Hematopoietic multipotent progenitor cell treated with erythropoietin and hydrocortisone succinate and interleukin-3 and kit ligand, for 15 days (in vitro differentiated cells): ENCODE measurements around the gene ZNF771.
A peak's percentile ranks its signal among the peaks of the same experiment; 100 is the strongest.
"Not testable (repeated sequence)": the region's sequence is repeated elsewhere in the genome, so short reads cannot be mapped to it uniquely, and the experiment has no call there.

Source experiments
- DNase-seq: peaks from one replicate; pipeline ENCODE4 v3.0.0-alpha.2; 2015; ENCODE audit warnings: low spot score

ZNF771 gene

GRCh38 chr16:30376461-30376902 lies 30.9 kb upstream of the ZNF771 start:
- DNase-seq, result no peak

GRCh38 chr16:30377050-30377811 lies 30.2 kb upstream of the ZNF771 start:
- DNase-seq, result no peak

- DNase-seq, result peak; percentile 91
Observed at GRCh38 chr16:30377812-30378235, 29.6 kb upstream of the ZNF771 start.

- peak; percentile 98 for DNase-seq
Observed at GRCh38 chr16:30378236-30379157, 28.9 kb upstream of the ZNF771 start.

DNA sequence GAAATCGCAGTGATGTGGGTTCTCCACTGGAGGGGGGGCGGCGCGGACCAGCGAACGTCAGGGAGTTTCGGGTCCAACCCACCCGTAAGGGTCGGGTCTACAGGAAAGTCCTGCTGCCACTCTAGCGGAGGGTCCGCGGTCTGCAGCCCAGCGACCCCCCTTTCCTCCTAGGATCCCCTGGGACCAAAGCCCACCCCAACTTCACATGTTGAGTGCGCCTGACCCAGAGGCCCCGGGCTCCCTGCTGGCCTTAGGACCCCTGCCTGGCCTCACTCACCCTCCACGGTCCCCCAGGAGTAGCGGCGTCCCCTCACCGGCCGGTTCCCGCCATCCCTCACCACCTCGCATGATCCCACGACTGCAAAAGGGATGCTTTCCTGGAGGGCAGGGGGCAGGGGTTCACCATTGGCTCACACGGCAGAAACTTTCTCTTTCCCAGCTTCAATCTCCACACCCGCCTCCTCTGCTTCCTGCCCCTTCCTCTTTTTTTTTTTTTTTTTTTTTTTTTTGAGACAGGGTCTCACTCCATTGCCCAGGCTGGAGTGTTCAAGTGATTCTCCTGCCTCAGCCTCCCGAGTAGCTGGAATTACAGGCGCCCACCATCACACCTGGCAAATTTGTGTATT lies 28.1 kb upstream of the ZNF771 start:
- DNase-seq, result no peak

- DNase-seq, result no peak
Observed at GRCh38 chr16:30380072-30380802, 27.2 kb upstream of the ZNF771 start.

- DNase-seq, result no peak
Observed at GRCh38 chr16:30380803-30381208, 26.6 kb upstream of the ZNF771 start.

- DNase-seq, result no peak
Observed at GRCh38 chr16:30381291-30382041, 25.9 kb upstream of the ZNF771 start.

GRCh38 chr16:30382111-30382881 lies 25.1 kb upstream of the ZNF771 start, which contains the start of gene SEPTIN1:
Gene SEPTIN1, minus strand, starts transcription at chr16:30382561. Its CDS starts 19 bp downstream, at chr16:30382542.
- DNase-seq, result no peak

- no peak for DNase-seq
Observed at GRCh38 chr16:30383521-30383920, 23.9 kb upstream of the ZNF771 start.

DNA sequence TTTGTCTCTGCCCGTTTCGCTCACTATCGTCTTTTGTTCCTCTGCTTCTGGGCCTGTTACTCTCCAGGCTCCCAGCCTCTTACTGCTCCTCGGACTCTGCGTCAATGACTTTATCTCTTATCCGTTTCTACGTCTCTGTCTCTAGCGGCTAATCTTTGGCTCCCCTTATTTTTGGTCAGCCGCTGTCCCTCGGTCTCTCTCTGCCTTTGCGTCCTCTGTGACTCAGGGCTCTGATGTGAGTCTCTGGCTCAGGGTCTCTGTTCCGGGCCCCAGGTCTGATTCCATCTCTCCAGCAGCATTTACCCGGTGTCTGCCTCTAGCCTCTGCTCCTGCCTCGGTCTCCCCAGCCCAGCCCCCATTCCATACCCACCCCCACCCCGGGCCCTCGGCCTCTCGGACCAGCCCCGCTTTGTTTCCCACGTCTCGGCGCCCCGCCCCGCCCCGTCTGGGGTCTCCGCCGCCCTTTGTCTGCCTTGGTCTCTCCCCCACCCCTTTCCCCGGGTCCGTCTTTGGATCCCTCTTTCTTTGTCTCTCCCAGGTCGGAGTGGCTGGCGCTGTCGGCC lies 12.7 kb upstream of the ZNF771 start:
- DNase-seq, result no peak

- peak; percentile 56 for DNase-seq
Observed at GRCh38 chr16:30395155-30395991, 12.0 kb upstream of the ZNF771 start, which contains the start of gene ZNF48. Gene ZNF48, plus strand, starts transcription at chr16:30395420. Its CDS starts 375 bp downstream, at chr16:30395795.

DNA sequence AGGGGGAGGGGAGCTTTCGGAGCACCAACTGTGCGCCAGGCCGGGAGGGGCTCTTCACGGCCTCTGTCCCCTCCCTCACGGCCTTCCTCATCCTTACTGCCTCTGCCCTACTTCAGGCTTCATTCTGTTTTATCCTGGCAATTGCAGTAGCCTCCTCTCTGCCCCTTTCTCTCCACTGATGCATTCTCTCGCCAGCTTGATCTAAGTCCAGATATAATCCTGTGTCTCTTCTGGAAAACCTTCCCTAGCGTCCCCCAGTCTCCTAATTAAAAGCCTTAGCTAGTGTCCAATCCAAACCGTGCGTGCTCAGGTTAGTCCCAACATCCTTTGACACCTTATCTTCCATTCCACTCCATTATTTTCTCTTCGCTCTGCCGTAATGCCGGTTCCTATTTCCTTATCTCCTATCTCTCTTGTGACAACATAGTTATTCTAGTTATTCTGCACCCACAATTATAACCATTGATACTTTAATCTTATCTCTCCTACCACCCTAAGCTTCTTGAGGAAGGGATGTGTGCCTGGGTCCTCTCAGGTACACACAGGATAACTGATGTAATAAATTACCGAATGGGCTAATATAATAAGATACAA lies 11.3 kb upstream of the ZNF771 start:
- no peak for DNase-seq

DNA sequence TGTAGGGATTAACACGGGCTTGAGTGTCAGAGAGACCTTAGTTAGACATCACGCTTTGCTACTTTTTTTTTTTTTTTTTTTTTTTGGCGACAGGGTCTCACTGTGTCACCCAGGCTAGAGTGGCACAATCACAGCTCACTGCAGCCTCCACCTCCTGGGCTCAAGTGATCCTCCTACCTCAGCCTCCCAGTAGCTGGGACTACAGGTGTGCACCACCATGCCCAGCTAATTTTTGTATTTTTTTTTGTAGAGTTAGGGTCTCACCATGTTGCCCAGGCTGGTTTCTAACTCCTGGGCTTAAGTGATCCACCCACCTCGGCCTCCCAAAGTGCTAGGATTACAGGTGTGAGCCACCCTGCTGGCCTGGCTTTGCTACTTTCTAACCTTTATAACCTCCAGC lies 10.8 kb upstream of the ZNF771 start:
- DNase-seq, result not testable (repeated sequence)

DNA sequence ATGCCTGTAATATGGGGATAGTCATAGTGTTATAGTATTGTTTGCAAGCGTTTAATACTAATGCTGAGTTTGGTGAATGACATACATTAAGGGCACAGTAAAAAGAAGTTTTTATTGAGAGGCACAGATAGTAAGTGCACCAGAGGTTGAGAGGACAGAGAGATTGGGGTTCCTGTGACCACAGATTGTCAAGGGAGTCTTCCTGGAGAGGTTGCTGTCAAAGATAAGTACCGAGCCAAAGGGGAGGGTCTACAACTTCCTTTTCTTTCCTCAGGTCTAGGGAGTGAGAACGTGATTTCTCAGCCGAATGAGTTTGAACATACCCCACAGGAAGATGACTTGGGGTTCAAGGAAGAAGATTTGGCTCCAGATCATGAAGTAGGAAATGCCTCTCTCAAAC lies 10.3 kb upstream of the ZNF771 start:
- no peak for DNase-seq

DNA sequence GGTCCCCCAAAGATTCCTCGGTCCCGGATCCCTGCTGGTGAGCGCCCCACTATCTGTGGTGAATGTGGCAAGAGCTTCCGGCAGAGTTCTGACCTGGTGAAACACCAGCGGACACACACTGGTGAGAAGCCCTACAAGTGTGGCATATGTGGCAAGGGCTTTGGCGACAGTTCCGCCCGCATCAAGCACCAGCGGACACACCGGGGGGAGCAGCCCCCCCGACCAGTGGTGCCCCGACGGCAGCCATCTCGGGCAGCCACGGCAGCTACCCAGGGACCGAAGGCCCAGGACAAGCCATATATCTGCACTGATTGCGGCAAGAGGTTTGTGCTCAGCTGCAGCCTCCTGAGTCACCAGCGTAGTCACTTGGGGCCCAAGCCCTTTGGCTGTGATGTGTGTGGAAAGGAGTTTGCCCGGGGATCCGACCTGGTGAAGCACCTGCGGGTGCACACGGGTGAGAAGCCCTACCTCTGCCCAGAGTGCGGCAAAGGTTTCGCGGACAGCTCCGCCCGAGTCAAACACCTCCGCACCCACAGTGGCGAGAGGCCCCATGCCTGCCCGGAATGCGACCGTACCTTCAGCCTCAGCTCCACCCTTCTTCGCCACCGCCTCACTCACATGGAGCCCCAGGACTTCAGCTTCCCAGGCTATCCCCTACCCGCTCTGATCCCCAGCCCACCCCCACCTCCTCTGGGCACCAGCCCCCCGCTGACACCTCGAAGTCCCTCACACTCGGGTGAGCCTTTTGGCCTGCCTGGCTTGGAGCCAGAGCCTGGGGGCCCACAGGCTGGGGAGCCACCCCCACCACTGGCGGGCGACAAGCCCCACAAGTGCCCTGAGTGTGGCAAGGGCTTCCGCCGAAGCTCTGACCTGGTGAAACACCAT lies 9.4 kb upstream of the ZNF771 start:
- DNase-seq, result no peak
